OCI-LY3 (cell line): ENCODE measurements around the gene GSK3B.
A peak's percentile ranks its signal among the peaks of the same experiment; 100 is the strongest.

Source experiments
- H2AFZ ChIP-seq: fragments of 200-600, 300-600 bp; shearing (Covaris generic); 2 replicates; pipeline ENCODE4 v1.6.0; 2014; ENCODE audit warnings: antibody characterized with exemption, low read depth, low read length
- H3K27ac ChIP-seq: fragments of 200-600, 300-600 bp; sonication (generic); 2 replicates; pipeline ENCODE4 v1.5.1; 2014; ENCODE audit warnings: mild to moderate bottlenecking, low read length, moderate library complexity, mixed read lengths
- H3K27me3 ChIP-seq: fragments of 200-600, 300-600 bp; sonication (generic); 2 replicates; pipeline ENCODE4 v1.6.1; 2014; ENCODE audit warnings: low read depth, low read length, mixed read lengths
- H3K36me3 ChIP-seq: fragments of 200-600, 300-600 bp; sonication (generic); replicated peaks from 2 replicates; pipeline ENCODE3; 2014; ENCODE audit warnings: low read depth, low read length, mixed read lengths
- H3K4me1 ChIP-seq: fragments of 300-600, 200-600 bp; sonication (generic); 2 replicates; pipeline ENCODE4 v1.6.1; 2014; ENCODE audit warnings: low read length, mixed read lengths
- H3K4me2 ChIP-seq: fragments of 200-600, 300-600 bp; sonication (generic); 2 replicates; pipeline ENCODE4 v1.6.1; 2014; ENCODE audit warnings: low read length, mixed read lengths
- H3K4me3 ChIP-seq: fragments of 300-600, 200-600 bp; sonication (generic); 2 replicates; pipeline ENCODE4 v1.5.1; 2014; ENCODE audit warnings: antibody characterized with exemption, mild to moderate bottlenecking, low read length, moderate library complexity
- H3K79me2 ChIP-seq: fragments of 300-600, 200-600 bp; shearing (Covaris generic); 2 replicates; pipeline ENCODE4 v1.6.1; 2014; ENCODE audit warnings: mild to moderate bottlenecking, low read length, mixed read lengths
- H3K9ac ChIP-seq: fragments of 300-600, 200-600 bp; shearing (Covaris generic); 2 replicates; pipeline ENCODE4 v1.6.0; 2014; ENCODE audit warnings: mild to moderate bottlenecking, low read length, moderate library complexity
- H3K9me3 ChIP-seq: fragments of 200-600, 300-600 bp; shearing (Covaris generic); 2 replicates; pipeline ENCODE4 v1.6.1; 2014; ENCODE audit warnings: low read length, mixed read lengths; ENCODE audit not compliant: insufficient read depth
- H4K20me1 ChIP-seq: fragments of 200-600, 300-600 bp; sonication (generic); 2 replicates; pipeline ENCODE4 v1.6.1; 2016; ENCODE audit warnings: low read length, mixed read lengths; ENCODE audit not compliant: insufficient read depth
- EZH2phosphoT487 ChIP-seq: fragments of 200-600 bp; shearing (Covaris generic); IDR thresholded peaks from 2 replicates; pipeline ENCODE4 v1.6.1; 2018; ENCODE audit warnings: antibody characterized with exemption, mixed run types, low read depth
- TF ChIP-seq, protein P1 (sequence below): fragments of 200-600, 300-600 bp; sonication (generic); IDR thresholded peaks from 2 replicates; pipeline ENCODE4 v1.5.1; 2014; ENCODE audit warnings: antibody characterized with exemption, low read length, low read depth

Gene GSK3B

GRCh38 chr3:119885746-119886530 lies 208.3 kb downstream of the GSK3B start:
- H3K79me2 ChIP-seq, result no peaks in the 10 kb centered on the region
- no peaks in the 10 kb centered on the region for H3K27me3 ChIP-seq
- H3K9ac ChIP-seq, result no peak overlapping the region
- no peaks in the 10 kb centered on the region for H4K20me1 ChIP-seq
- TF ChIP-seq EZH2phosphoT487, result no peak
- TF ChIP-seq, protein P1, sequence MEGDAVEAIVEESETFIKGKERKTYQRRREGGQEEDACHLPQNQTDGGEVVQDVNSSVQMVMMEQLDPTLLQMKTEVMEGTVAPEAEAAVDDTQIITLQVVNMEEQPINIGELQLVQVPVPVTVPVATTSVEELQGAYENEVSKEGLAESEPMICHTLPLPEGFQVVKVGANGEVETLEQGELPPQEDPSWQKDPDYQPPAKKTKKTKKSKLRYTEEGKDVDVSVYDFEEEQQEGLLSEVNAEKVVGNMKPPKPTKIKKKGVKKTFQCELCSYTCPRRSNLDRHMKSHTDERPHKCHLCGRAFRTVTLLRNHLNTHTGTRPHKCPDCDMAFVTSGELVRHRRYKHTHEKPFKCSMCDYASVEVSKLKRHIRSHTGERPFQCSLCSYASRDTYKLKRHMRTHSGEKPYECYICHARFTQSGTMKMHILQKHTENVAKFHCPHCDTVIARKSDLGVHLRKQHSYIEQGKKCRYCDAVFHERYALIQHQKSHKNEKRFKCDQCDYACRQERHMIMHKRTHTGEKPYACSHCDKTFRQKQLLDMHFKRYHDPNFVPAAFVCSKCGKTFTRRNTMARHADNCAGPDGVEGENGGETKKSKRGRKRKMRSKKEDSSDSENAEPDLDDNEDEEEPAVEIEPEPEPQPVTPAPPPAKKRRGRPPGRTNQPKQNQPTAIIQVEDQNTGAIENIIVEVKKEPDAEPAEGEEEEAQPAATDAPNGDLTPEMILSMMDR, result no peak
- no peaks in the 10 kb centered on the region for H3K9me3 ChIP-seq
- H3K4me1 ChIP-seq, result no peaks in the 10 kb centered on the region
- no peak overlapping the region for H2AFZ ChIP-seq
- H3K4me3 ChIP-seq, result no peak overlapping the region
- H3K36me3 ChIP-seq, result peaks cover 11% of the 10 kb centered on the region
- H3K4me2 ChIP-seq, result no peak overlapping the region
- H3K27ac ChIP-seq, result no peak overlapping the region

GRCh38 chr3:119884161-119884557 lies 210.1 kb downstream of the GSK3B start:
- H2AFZ ChIP-seq, result no peak overlapping the region
- H3K27me3 ChIP-seq, result no peaks in the 10 kb centered on the region
- H3K36me3 ChIP-seq, result peaks cover 6% of the 10 kb centered on the region
- no peaks in the 10 kb centered on the region for H3K4me1 ChIP-seq
- H3K4me2 ChIP-seq, result no peak overlapping the region
- no peaks in the 10 kb centered on the region for H3K9me3 ChIP-seq
- H3K79me2 ChIP-seq, result no peaks in the 10 kb centered on the region
- no peak overlapping the region for H3K27ac ChIP-seq
- H3K9ac ChIP-seq, result no peak overlapping the region
- no peaks in the 10 kb centered on the region for H4K20me1 ChIP-seq
- TF ChIP-seq EZH2phosphoT487, result no peak
- TF ChIP-seq, protein P1, result no peak
- no peak overlapping the region for H3K4me3 ChIP-seq

GRCh38 chr3:119883461-119884160 lies 210.6 kb downstream of the GSK3B start:
- Histone ChIP-seq H3K4me2 (no peak overlapping the region), H3K4me3 (no peak overlapping the region), H3K4me1 (no peaks in the 10 kb centered on the region), H2AFZ (no peak overlapping the region), H4K20me1 (no peaks in the 10 kb centered on the region), H3K36me3 (peaks cover 6% of the 10 kb centered on the region), H3K9ac (no peak overlapping the region), H3K9me3 (no peaks in the 10 kb centered on the region), H3K27me3 (no peaks in the 10 kb centered on the region), H3K79me2 (no peaks in the 10 kb centered on the region), H3K27ac (no peak overlapping the region)
- no peak for TF ChIP-seq EZH2phosphoT487
- TF ChIP-seq, protein P1, result peak; percentile 16

GRCh38 chr3:119880966-119881365 lies 213.3 kb downstream of the GSK3B start:
- Histone ChIP-seq H3K27ac (no peak overlapping the region), H3K27me3 (no peaks in the 10 kb centered on the region), H3K9ac (no peak overlapping the region), H3K4me2 (no peak overlapping the region), H3K36me3 (peaks cover 9% of the 10 kb centered on the region), H3K4me3 (no peak overlapping the region), H2AFZ (no peak overlapping the region), H3K79me2 (no peaks in the 10 kb centered on the region), H4K20me1 (no peaks in the 10 kb centered on the region), H3K9me3 (no peaks in the 10 kb centered on the region), H3K4me1 (no peaks in the 10 kb centered on the region)
- TF ChIP-seq, protein P1, result no peak
- no peak for TF ChIP-seq EZH2phosphoT487
